HepG2 (cell line): ENCODE measurements around the gene NPDC1. TPM values are rescaled to one million over a fixed set of nuclear protein-coding genes. Genes with fewer than 3 reads are reported as not detected.
A peak's percentile ranks its signal among the peaks of the same experiment; 100 is the strongest.

Experiments
- AGO2 ChIP-seq: fragments of 200-400 bp; formaldehyde crosslinking; optimal IDR thresholded peaks from 2 replicates; pipeline ENCODE3; 2017; ENCODE audit warnings: mild to moderate bottlenecking, low read depth, low read length, moderate library complexity
- AKAP8 ChIP-seq: sonication (generic); formaldehyde crosslinking; IDR thresholded peaks from 2 replicates; pipeline ENCODE4 v1.5.1; 2020; ENCODE audit warnings: mild to moderate bottlenecking, missing genetic modification reagents
- AKNA ChIP-seq: sonication (generic); formaldehyde crosslinking; IDR thresholded peaks from 2 replicates; pipeline ENCODE4 v1.4.0; 2020; ENCODE audit warnings: missing genetic modification reagents, borderline replicate concordance
- ATAD3A ChIP-seq: sonication (generic); formaldehyde crosslinking; IDR thresholded peaks from 2 replicates; pipeline ENCODE4 v1.4.0; 2020; ENCODE audit warnings: missing genetic modification reagents
- CC2D1A ChIP-seq: sonication (generic); formaldehyde crosslinking; IDR thresholded peaks from 2 replicates; pipeline ENCODE4 v1.8.1; 2023; ENCODE audit warnings: mild to moderate bottlenecking, missing genetic modification reagents
- E2F5 ChIP-seq: sonication (generic); formaldehyde crosslinking; conservative IDR thresholded peaks from 2 replicates; pipeline ENCODE4 v1.4.0; 2020; ENCODE audit warnings: missing genetic modification reagents
- HOXA3 ChIP-seq: sonication (generic); formaldehyde crosslinking; IDR thresholded peaks from 2 replicates; pipeline ENCODE4 v1.5.0; 2020; ENCODE audit warnings: missing genetic modification reagents
- IRX3 ChIP-seq: sonication (generic); formaldehyde crosslinking; IDR thresholded peaks from 2 replicates; pipeline ENCODE4 v1.8.1; 2023; ENCODE audit warnings: mild to moderate bottlenecking, low read depth, missing genetic modification reagents, borderline replicate concordance
- NR2C2 ChIP-seq: sonication (generic); formaldehyde crosslinking; IDR thresholded peaks from 2 replicates; pipeline ENCODE4 v1.4.0; 2020; ENCODE audit warnings: missing genetic modification reagents, mild to moderate bottlenecking, moderate library complexity, borderline replicate concordance
- PHF8 ChIP-seq: sonication (generic); formaldehyde crosslinking; IDR thresholded peaks from 2 replicates; pipeline ENCODE4 v1.5.0; 2020; ENCODE audit warnings: missing genetic modification reagents
- POLR2A ChIP-seq, 2 experiments: IDR thresholded peaks; 2 replicates each; pipeline ENCODE4 v1.6.1; 2011; ENCODE audit warnings: low read depth in 2 of 2, low read length in 2 of 2, mild to moderate bottlenecking in 1 of 2, moderate library complexity in 1 of 2; ENCODE audit not compliant: insufficient read depth in 1 of 2
- RBM39 ChIP-seq: fragments of 200-400 bp; formaldehyde crosslinking; IDR thresholded peaks from one replicate; pipeline ENCODE4 v1.6.1; 2018; ENCODE audit warnings: antibody characterized with exemption, mild to moderate bottlenecking, low read depth, low read length; ENCODE audit not compliant: poor library complexity, severe bottlenecking
- REST ChIP-seq, 2 experiments: IDR thresholded peaks; 2 replicates each; pipeline ENCODE4 v1.6.1; 2011 to 2012; ENCODE audit warnings: low read length in 2 of 2, borderline replicate concordance in 1 of 2, low read depth in 1 of 2, mild to moderate bottlenecking in 1 of 2, moderate library complexity in 1 of 2
- TAF15 ChIP-seq: fragments of 200-400 bp; formaldehyde crosslinking; IDR thresholded peaks from one replicate; pipeline ENCODE4 v1.6.1; 2018; ENCODE audit warnings: mild to moderate bottlenecking, low read depth, low read length; ENCODE audit not compliant: poor library complexity, severe bottlenecking
- XRCC5 ChIP-seq: fragments of 200-400 bp; formaldehyde crosslinking; optimal IDR thresholded peaks from 2 replicates; pipeline ENCODE3; 2017; ENCODE audit warnings: mild to moderate bottlenecking, low read length
- ZNF317 ChIP-seq: sonication (generic); formaldehyde crosslinking; IDR thresholded peaks from 2 replicates; pipeline ENCODE4 v1.5.0; 2020; ENCODE audit warnings: mild to moderate bottlenecking, missing genetic modification reagents
- ZNF672 ChIP-seq: sonication (generic); formaldehyde crosslinking; IDR thresholded peaks from 2 replicates; pipeline ENCODE4 v1.8.1; 2022; ENCODE audit warnings: missing genetic modification reagents
- ZSCAN25 ChIP-seq: sonication (generic); formaldehyde crosslinking; IDR thresholded peaks from 2 replicates; pipeline ENCODE4 v1.8.0; 2022; ENCODE audit warnings: mild to moderate bottlenecking, missing genetic modification reagents
- ZSCAN29 ChIP-seq: sonication (generic); formaldehyde crosslinking; conservative IDR thresholded peaks from 2 replicates; pipeline ENCODE4 v1.4.0; 2020; ENCODE audit warnings: mild to moderate bottlenecking, missing genetic modification reagents
- polyA plus RNA-seq, 8 experiments: library from polyadenylated mRNA; depleted of rRNA in 3 of 8; stranded (reverse) in 7 of 8; unstranded in 1 of 8; fragments of >200 nt; fragmentation: Illumina TruSeq in 4 of 8; extraction: Trizol in 4 of 8; gene quantifications; 2 replicates each; pipeline versions ENCODE4 v1.2.1 to v1.2.3, GENCODE V29; 2011 to 2016; ENCODE audit warnings: low read depth in 4 of 8, missing spikeins in 1 of 8, mixed read lengths in 1 of 8; ENCODE audit not compliant: insufficient read depth in 1 of 8
- total RNA-seq, 5 experiments: library from RNA; depleted of rRNA; stranded (reverse); fragments of >200 nt; fragmentation: Illumina TruSeq; extraction: Trizol; gene quantifications; 2 replicates each; pipeline ENCODE4 v1.2.3, GENCODE V29; 2016; ENCODE audit warnings: low read depth in 1 of 5

Gene NPDC1
- total and polyA plus RNA-seq, 2 of the 13 experiments (the other 11 are each of a cell fraction or from before 2014, with no cell fraction given), result 0.84 to 5.4 TPM

GRCh38 chr9:137064027-137064879 is 18.3 kb upstream of the NPDC1 start (continued):
- no peak for TF ChIP-seq AKNA
- peak; percentile 58 for TF ChIP-seq XRCC5
- TF ChIP-seq ZSCAN25 (CRISPR knock-in tag), result peak; percentile 25; the same call in 1 of the 2 replicates
- no peak for TF ChIP-seq ATAD3A (CRISPR knock-in tag)
- TF ChIP-seq ZSCAN29 (CRISPR knock-in tag), result no peak
- TF ChIP-seq IRX3, result no peak
- TF ChIP-seq ZNF672, result no peak
- TF ChIP-seq PHF8 (CRISPR knock-in tag), result peak; percentile 20; the same call in 1 of the 2 replicates
- TF ChIP-seq AGO2, result peak; percentile 31
- peak; percentile 26 for TF ChIP-seq TAF15
- TF ChIP-seq CC2D1A (CRISPR knock-in tag), result no peak
- TF ChIP-seq HOXA3, result peak; percentile 18; the same call in 1 of the 2 replicates
- no peak for TF ChIP-seq ZNF317 (CRISPR knock-in tag)
- no peak; the same call in 1 of the 2 replicates for TF ChIP-seq E2F5
- TF ChIP-seq POLR2A (IDR thresholded peaks at IDR 0.05; ENCODE audit: insufficient read depth in 1 of 2, low read depth in 2 of 2, low read length in 2 of 2), result no peak
- TF ChIP-seq REST (IDR thresholded peaks at IDR 0.05; ENCODE audit: borderline replicate concordance in 1 of 2, low read depth in 1 of 2, low read length in 2 of 2), result peak in 1 of 2 experiments; percentile 46; a peak in 1 of 4 replicates
- TF ChIP-seq AKAP8 (CRISPR knock-in tag), result no peak
- no peak for TF ChIP-seq RBM39
- TF ChIP-seq NR2C2, result no peak
